Umbilical cord (tissue), 2 donors: ENCODE measurements around the gene HEPACAM. TPM values are rescaled to one million over a fixed set of nuclear protein-coding genes. Genes with fewer than 3 reads are reported as not detected.

ENCODE experiments used
- DNase-seq: peaks from one replicate; pipeline ENCODE4 v3.0.0-alpha.2; 2015; ENCODE audit warnings: low spot score
- total RNA-seq: library from RNA; depleted of rRNA; stranded (reverse); fragments of >200 nt; gene quantifications from one replicate; pipeline ENCODE4 v1.2.3, GENCODE V29; 2014; ENCODE audit warnings: low replicate concordance; ENCODE audit not compliant: insufficient read depth

The HEPACAM gene
- total RNA-seq, 1 donor from 2014 or later: 1.9 TPM

DNA sequence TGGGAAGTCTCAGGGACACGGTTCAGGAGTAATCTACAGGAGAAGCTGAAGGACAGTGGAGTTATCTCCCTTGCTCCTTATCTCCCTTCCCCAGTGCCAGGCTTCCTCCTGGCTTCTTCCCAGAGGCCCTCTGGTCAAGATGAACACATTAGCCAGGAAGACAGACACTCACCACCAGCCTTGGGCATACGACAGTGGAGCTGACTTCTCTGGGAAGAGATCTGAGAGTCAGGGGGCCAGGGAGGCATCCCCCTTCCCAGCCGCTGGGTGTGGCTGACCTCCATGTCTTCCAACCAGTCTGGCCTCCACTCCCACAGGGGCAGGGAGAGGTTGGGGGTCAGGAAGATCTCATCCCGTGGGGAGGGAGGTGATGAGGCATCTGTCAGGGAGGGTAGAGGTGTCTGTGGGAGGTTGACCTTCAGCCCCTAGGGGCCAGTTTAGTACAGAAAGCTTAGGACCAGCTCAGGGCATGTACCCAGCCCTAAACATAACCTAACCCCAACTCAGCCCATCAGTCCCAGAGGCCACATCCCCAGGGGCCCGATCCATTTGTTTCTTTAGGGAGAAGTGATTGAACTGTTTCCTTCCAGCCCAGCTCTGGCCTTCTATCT is 50.9 kb downstream of the HEPACAM start:
- no peak for DNase-seq

DNA sequence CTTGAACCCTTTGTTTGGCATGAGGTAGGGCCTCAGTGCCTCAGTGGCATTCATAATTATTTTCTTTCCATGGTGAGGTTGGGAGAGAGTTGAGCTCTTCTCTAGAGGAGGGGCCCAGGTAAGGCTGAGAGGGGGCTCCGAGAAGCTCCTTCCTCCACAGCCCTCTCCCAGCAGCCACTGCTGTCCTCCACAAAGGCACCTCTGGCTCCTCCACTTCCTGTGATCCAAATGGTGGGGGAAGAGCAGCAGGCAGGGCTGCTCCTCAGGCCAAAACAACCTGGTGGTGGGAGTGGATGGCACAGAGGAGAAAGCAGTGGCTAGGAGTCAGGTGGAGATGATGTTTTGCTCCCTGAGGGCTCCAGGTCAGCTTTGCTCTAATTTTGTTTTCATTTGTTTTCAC is 51.5 kb downstream of the HEPACAM start:
- DNase-seq: no peak

DNA sequence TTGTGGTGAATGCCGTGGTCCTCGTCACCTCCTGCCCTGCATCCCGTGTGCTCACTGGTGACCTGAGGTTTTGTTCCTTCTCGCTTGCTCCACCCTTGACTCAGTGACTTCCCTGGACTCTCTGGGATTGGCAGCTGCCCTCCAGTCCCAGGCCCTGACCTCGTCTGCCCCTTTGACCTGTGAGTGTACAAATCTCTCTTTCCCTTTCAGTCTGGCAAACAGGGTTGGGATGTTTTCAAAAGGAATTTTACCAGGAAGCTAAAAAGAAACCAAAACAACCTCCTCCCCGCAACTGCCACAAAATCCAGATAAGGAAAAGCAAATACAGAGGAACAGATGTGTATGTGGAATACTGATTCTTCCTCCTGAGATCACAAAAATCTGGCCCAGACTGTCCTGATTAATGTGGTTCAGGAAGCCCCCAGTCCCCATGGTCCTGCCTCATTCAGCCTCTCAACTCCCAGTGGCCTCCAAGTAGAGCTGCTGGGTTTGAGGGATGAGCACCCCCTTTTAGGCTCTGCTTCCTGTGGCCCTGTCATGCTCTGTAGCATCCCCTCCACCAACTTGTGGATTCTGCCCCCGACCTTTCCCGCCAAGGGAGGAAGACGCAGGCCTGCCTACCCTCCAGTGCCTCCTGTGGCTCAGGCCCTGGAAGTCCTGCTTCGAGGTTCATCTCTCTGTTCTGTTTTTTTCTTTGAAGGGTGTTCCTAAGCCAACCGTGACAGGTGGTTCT is 53.3 kb downstream of the HEPACAM start:
- DNase-seq: no peak

DNA sequence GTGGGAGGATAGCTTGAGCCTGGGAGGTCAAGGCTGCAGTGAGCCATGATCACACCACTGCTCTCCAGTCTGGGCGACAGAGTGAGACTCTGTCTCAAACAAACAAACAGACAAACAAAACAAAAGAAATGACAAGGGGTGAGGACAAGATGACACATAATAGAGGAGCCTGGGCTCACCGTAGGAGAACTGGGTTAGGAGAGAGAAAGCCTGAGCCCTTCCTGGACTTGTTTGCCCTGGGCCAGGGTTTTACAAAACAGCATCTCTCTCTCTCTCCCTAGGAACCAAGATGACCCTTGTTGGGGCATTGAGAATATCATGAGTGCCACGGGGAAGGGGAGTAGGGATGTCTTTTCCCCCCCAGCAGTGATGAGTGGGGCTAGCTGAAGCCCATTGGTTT is 54.9 kb downstream of the HEPACAM start:
- DNase-seq: no peak

DNA sequence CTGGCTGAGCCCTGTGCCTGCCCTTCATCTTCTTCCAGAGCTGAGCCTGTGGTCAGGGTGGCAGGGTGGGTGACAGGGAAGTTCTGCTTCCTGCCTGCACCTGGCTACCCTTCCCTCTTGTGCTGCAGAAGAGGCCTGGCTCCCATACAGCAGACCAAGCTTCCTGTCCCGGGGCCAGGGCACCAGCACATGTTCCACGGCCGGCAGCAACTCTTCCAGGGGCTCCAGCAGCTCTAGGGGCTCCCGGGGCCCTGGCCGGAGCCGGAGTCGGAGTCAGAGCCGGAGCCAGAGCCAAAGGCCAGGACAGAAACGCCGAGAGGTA is 55.6 kb downstream of the HEPACAM start:
- no peak for DNase-seq

DNA sequence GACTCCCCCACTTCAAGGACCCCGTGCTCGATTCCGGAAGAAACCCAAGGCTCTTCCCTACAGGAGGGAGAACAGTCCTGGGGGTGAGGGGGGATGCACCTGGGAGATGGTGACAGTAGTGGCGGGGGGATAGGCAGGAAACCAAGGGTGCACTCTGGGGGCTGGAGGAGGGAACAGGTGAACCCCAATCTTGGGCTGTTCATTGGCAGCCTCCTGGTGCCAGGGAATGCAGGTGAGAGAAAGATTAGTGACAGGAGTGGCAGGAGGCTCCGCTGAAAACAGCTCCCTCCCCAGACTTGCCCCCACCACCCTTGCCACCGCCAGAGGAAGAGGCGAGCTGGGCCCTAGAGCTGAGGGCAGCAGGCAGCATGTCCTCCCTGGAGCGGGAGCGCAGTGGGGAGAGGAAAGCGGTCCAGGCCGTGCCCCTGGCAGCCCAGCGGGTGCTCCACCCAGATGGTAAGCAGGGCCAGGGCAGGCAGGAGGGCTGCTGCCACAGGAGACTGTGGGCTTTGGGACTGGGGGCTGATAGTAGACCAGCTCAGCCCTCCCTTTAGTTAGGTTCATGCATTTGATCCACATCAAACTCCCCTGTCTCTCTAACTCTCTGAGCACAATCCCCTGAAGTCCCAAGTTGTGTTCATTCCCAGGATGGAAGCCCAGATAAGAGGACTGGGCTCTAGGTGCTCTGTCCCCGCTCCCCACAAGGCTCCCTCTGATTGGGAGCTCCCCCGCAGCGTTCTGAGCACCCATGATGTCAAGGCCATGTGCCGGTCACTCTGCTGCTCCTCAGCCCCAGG is 56.2 kb downstream of the HEPACAM start:
- no peak for DNase-seq

DNA sequence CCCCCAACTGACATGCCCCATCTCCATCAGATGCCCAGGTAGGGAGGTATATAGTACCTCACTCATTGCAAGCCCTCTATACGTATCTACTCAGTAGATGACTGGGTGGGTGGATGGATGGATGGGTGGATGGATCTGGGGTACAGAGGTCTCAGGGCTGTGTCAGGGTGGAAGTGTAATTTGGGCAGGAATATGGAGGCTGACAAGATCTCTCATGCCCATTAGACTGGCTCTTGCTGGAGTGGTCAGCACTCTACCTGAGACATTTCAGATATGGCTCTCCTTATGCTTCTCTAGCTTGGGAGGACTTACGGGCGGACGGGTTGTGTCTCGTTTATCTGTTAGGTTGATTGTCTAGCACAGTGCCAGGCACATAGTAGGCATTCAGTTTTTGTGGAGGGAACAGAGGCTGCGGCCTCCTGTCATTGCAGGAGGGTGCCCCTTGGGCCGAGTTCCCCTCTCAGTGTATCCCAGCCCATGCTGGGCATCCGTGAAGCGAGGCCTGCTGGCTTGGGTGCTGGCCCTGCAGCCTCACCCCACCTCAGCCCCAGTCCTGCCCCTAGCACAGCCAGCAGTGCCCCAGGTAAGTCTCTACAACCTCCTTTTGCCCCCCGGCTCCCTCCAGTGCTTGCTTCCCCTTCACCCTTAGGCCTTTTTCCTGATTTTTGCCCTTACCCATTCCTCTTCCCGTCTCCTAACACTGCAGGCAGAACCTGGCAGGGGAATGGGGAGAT is 56.9 kb downstream of the HEPACAM start:
- DNase-seq: no peak

DNA sequence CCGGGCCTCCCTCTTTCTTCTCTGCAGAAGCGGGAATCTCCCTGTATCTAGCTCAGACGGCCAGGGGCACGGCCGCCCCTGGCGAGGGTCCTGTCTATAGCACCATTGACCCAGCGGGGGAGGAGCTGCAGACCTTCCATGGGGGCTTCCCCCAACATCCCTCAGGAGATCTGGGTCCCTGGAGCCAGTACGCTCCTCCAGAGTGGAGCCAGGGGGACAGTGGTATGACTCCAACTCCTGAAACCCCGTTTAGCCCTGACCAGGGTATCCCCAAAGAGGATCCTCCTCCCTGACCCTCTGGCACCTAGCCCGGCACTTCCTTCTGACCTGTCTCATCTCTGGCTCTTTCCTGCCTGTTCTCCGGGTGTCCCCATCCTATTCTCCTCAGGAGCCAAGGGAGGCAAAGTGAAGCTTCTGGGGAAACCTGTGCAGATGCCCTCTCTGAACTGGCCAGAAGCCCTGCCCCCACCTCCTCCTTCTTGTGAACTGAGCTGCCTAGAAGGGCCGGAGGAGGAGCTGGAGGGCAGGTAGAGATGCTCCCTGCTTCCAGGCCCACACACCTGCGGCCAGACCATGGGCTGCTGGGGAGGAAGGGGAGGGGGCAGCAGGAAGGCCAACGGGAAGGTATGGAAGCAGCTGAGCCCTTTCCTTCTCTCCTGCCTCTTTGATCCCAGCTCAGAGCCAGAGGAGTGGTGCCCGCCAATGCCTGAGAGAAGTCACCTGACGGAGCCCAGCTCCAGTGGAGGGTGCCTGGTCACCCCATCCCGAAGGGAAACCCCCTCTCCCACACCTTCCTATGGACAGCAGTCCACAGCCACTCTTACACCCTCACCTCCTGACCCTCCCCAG is 57.7 kb downstream of the HEPACAM start:
- DNase-seq: no peak

DNA sequence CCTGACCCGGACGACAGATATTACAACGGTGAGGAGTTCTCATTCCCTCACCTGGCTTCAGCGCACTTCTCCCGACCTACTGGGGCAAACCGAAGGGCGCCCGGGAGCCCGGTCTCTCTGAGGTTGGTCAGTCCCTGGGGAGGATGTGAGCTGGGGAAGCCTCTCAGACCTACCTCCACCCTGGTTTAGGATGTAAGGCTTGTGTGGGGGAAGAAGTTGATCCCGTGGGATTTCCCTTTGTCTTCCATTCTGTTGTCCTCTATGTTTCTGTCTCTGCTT is 58.3 kb downstream of the HEPACAM start:
- no peak for DNase-seq

DNA sequence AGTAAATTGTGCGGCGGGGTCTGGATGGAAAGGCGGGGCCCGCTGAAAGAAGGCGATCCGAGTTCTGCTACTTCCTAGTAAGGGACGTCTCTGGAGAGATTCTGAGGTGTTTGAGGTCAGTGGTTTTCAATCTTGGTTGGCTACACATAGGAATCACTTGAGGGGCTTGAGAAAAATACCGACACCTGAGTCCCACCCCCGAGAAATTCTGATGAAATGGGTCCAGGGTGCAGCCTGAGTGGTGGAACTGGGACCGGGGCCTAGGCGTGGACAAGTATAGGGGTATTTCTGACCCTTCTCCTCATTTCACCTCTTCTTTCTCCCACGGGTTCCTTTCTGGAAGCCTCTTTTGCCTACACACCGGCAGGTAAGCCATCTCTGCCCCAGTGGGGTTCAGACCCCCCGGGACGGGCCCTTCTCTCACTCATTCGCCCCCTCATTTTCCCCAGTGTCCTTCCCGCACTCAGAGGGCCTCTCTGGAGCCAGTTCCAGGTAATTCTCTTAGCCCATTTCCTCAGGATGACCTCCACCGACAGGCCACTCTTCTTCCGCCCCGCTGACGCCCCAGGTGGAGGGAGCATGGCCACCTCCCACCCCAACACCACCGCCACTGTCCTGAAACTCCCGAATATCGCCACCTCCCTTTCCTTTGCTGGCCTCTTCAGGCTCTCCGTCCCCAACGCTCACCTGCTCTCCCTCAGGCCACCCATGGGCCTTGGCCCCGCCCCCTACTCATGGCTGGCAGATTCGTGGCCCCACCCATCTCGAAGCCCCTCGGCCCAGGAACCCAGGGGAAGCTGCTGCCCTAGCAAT is 58.8 kb downstream of the HEPACAM start:
- DNase-seq: no peak

DNA sequence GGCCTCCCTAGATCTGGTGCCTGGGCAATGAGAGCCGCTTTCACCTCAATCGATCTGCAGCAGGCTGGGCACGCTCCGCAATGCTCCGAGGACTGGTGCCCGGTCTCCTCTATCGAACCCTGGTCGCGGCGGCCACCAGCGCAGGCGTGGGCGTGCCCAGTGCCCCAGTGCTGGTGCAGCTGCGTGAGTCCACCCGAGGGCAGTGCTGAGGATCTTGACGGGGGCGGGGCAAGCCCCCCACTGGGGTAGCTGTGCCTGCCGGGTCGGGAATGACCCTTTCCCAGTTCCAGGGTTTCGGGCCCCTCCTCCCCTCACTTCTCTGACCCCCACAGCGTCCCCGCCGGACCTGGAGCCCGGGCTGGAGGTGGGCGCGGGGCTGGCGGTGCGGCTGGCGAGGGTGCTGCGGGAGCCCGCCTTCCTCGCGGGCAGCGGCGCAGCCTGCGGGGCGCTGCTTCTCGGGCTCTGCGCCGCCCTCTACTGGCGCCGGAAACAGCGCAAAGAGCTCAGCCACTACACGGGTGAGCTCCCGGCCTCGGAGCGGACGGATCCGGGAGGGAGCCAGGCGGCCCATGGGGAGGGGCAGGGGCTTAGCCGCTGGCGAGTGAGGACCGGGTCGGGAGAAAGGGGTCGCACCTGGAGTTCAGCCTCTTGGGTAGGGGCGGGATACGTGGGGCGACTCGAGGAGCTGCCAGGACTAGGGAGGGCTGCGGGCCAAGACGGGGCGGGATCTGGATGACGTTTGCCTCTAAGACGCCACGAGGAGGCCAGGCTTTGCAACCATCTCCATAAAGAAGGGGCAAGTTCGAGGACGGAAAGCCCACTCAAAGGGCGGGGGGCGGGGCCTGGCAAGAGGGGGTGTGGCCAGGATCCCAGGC is 59.7 kb downstream of the HEPACAM start:
- peak; percentile 95 for DNase-seq

DNA sequence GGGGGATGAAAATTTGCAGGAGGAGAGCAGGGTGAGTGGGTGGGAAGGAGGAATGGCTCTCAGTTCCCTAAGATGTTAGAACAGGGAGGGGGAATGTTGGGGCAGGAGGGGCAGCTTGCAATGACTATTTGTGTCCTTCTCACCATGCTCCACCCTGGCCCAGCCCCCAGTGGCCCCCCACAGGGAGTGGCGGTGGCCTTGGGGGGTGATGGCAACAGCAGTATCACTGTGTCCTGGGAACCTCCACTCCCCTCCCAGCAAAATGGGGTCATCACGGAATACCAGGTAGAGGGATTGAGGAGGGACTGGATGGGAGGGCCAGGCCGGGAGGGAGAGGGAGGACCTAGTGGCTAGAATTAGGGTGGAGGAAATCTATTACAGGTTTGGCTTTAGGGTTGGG is 60.4 kb downstream of the HEPACAM start:
- no peak for DNase-seq

DNA sequence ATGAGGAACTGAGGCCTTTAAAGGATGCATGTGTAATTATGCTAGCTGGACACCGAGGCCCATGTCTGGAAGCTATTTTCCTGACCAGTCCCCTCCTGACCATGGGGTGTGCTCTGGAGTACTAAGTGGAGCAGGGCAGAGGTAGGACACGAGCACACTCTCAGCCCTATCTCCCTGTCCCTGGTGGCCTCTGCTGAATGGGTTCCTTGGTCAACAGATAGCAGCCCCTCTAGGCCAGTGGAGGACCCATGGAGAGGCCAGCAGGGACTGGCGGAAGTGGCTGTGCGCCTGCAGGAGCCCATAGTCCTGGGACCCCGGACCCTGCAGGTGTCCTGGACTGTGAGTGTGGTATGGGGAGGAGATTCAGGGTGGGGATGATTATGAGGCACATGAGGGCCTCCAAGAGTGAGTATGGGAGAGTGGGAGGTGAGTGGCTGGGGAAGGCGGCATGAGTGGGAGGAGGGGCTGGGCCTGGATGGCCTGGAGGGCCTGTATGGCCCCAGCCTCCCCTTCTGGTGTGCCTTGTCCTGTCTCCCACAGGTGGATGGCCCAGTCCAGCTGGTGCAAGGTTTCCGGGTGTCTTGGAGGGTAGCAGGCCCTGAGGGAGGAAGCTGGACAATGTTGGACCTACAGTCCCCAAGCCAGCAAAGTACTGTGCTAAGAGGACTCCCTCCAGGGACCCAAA is 61.1 kb downstream of the HEPACAM start:
- no peak for DNase-seq

DNA sequence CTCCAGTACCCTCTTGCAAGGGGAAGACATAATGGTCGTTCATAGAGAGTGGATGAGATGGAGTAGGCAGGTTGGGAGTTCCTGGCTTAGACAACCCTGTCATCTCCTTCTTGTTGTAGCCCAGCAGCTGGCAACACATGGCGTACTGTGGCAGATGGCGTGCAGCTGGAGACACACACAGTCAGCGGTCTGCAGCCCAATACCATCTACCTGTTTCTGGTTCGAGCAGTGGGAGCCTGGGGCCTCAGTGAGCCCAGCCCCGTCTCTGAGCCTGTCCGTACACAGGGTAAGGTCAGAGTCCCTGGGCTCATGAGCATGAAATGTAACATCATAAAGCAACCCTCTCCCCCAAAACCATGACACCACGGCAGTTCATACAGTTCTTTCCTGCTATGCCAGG is 61.9 kb downstream of the HEPACAM start:
- DNase-seq: no peak

DNA sequence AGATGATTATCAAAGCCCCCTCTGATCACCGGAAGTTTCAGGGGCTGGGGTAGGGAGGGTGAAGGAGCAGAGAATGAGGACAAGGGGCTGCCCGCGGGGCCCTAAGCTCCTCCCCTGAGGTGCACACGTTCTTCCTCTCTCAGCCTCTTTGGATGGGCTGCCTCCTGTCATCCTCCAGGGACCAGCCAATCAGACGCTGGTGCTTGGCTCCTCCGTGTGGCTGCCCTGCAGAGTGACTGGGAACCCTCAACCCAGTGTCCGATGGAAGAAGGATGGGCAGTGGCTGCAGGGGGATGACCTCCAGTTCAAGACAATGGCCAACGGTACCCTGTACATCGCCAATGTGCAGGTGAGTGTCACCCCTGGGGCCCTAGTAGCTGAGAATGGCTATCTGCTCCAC is 63.1 kb downstream of the HEPACAM start:
- DNase-seq: no peak

DNA sequence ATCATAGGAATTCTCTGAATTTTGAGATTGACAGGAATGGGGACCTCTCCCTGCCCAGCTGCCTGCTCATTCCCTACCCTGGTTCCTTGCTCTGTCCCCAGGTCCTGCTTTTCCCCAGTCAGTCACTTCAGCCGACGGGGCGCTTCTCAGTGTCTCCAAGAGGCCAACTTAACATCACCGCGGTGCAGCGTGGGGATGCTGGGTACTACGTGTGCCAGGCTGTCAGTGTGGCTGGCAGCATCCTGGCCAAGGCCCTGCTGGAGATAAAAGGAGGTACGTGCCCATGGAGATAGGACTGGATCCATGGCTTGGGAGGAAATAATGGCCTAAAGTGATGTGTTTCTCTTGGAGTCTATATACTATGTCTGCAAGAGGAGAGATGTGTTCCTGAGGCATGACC is 63.6 kb downstream of the HEPACAM start:
- DNase-seq: no peak

DNA sequence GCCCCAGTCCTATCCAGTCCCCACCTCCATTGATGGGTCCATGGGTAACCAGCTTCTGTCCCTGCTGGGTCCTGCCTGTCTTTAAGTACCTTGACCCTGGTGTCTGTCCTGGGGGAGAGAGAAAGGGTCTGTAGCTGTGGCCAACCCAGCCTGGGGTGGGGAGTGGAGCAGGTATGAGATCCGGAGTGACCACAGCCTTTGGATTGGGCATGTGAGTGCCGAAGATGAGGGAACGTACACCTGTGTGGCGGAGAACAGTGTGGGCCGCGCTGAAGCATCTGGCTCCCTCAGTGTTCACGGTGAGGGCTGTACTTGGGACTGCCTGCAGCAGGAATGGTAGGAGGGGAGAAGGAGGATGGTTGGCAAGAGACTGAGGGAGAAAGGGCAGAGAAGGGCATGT is 65.4 kb downstream of the HEPACAM start:
- DNase-seq: no peak

DNA sequence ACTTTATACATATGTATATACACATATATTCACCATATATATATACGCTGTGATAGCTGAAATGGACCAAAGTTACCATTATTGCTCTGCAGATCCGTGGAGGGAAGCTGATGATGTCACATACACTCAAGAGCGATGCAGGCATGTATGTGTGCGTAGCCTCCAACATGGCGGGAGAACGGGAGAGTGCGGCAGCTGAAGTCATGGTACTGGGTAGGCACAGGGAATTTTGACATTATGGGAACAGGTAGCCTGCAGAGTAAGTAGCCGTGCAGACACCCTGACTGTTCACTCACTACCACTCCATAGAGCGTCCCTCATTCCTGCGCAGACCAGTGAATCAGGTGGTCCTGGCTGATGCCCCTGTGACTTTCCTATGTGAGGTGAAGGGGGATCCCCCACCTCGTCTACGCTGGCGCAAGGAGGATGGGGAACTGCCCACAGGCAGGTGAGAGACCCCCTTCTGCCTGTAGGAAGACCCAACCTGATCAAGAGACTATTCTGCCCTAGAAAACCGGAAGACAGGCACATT is 65.9 kb downstream of the HEPACAM start:
- DNase-seq: no peak

DNA sequence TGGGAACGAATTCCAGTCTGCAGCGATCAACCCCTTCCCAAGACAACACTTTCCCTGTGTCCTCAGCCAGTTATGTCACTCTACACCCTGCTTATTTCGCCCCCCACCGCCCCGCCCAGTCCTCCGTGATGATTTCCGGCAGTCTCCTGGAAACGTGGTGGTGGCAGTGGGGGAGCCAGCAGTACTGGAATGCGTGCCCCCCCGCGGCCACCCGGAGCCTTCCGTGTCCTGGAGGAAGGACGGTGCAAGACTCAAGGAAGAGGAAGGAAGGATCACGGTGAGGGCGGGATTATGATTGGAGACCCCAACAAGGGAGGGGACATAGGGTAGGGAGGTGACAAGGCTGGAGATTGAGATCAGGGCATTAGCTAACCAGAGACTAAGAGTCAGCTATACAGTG is 66.5 kb downstream of the HEPACAM start:
- DNase-seq: no peak
